BE2C (cell line): Measurements from ENCODE around the gene HELZ.
"Not testable (repeated sequence)": the region's sequence is repeated elsewhere in the genome, so short reads cannot be mapped to it uniquely, and the experiment has no call there.

ENCODE experiments used
- DNase-seq: peaks from one replicate; pipeline ENCODE4 v3.0.0-alpha.2; 2020
- H3K27me3 ChIP-seq: fragments of 250-450 bp; sonication (Bioruptor Pico); 2 replicates; pipeline ENCODE4 v1.5.1; 2020; ENCODE audit warnings: mild to moderate bottlenecking
- H3K36me3 ChIP-seq: fragments of 250-450 bp; sonication (Bioruptor Pico); 2 replicates; pipeline ENCODE4 v1.5.1; 2020; ENCODE audit warnings: mild to moderate bottlenecking
- H3K4me1 ChIP-seq: fragments of 250-450 bp; sonication (Bioruptor Pico); 2 replicates; pipeline ENCODE4 v1.5.1; 2020
- H3K4me3 ChIP-seq: 2 replicates; pipeline ENCODE4 v1.5.1; 2011; ENCODE audit warnings: low read depth, low read length
- H3K9me3 ChIP-seq: fragments of 250-450 bp; sonication (Bioruptor Pico); 2 replicates; pipeline ENCODE4 v1.5.1; 2020
- CTCF ChIP-seq: IDR thresholded peaks from 2 replicates; pipeline ENCODE4 v1.5.1; 2012; ENCODE audit warnings: mild to moderate bottlenecking, low read depth, low read length

HELZ gene

GRCh38 chr17:67208232-67208631 is 36.8 kb downstream of the HELZ start:
- DNase-seq = no peak
- Histone ChIP-seq H3K4me1 (peaks cover 6% of the 10 kb centered on the region), H3K9me3 (no peaks in the 10 kb centered on the region), H3K36me3 (peaks cover 4% of the 10 kb centered on the region), H3K4me3 (no peak overlapping the region), H3K27me3 (no peaks in the 10 kb centered on the region)
- TF ChIP-seq CTCF = no peak

- H3K36me3 ChIP-seq = peaks cover 26% of the 10 kb centered on the region
- H3K27me3 ChIP-seq = no peaks in the 10 kb centered on the region
- H3K9me3 ChIP-seq = no peaks in the 10 kb centered on the region
- no peak overlapping the region for H3K4me3 ChIP-seq
- H3K4me1 ChIP-seq = peaks cover 7% of the 10 kb centered on the region
- no peak for TF ChIP-seq CTCF
- no peak for DNase-seq
Observed at GRCh38 chr17:67203818-67204217, 41.2 kb downstream of the HELZ start.

- peaks cover 26% of the 10 kb centered on the region for H3K36me3 ChIP-seq
Observed at GRCh38 chr17:67202503-67202902, 42.5 kb downstream of the HELZ start.

GRCh38 chr17:67200727-67201301 is 44.2 kb downstream of the HELZ start:
- Histone ChIP-seq H3K4me1 (peaks cover 22% of the 10 kb centered on the region), H3K4me3 (no peak overlapping the region), H3K36me3 (peaks cover 31% of the 10 kb centered on the region), H3K9me3 (no peaks in the 10 kb centered on the region), H3K27me3 (no peaks in the 10 kb centered on the region)
- DNase-seq = no peak
- peak; percentile 71 for TF ChIP-seq CTCF

More at GRCh38 chr17:67202503-67202902, 42.5 kb downstream of the HELZ start:
- Histone ChIP-seq H3K4me1 (peaks cover 16% of the 10 kb centered on the region), H3K9me3 (no peaks in the 10 kb centered on the region), H3K27me3 (no peaks in the 10 kb centered on the region), H3K4me3 (no peak overlapping the region)
- DNase-seq = no peak
- no peak for TF ChIP-seq CTCF

- no peak for TF ChIP-seq CTCF
- Histone ChIP-seq H3K9me3 (no peaks in the 10 kb centered on the region), H3K4me3 (no peak overlapping the region), H3K4me1 (peaks cover 15% of the 10 kb centered on the region), H3K36me3 (peaks cover 28% of the 10 kb centered on the region), H3K27me3 (no peaks in the 10 kb centered on the region)
- peak; percentile 23 for DNase-seq
Observed at GRCh38 chr17:67198131-67198530, 46.9 kb downstream of the HELZ start.

- H3K4me3 ChIP-seq, H3K9me3 ChIP-seq, H3K27me3 ChIP-seq, DNase-seq: not testable (repeated sequence)
- Histone ChIP-seq H3K36me3 (peaks cover 27% of the 10 kb centered on the region), H3K4me1 (peaks cover 15% of the 10 kb centered on the region)
Observed at GRCh38 chr17:67197023-67197422, 48.0 kb downstream of the HELZ start.

- TF ChIP-seq CTCF = no peak
- H3K4me3 ChIP-seq = no peak overlapping the region
- H3K9me3 ChIP-seq = no peaks in the 10 kb centered on the region
- no peaks in the 10 kb centered on the region for H3K27me3 ChIP-seq
- H3K4me1 ChIP-seq = peaks cover 15% of the 10 kb centered on the region
- H3K36me3 ChIP-seq = peaks cover 27% of the 10 kb centered on the region
- no peak for DNase-seq
Observed at GRCh38 chr17:67196422-67196821, 48.6 kb downstream of the HELZ start.
